ENCODE measurements around the gene BAG2.

The BAG2 gene

DNA sequence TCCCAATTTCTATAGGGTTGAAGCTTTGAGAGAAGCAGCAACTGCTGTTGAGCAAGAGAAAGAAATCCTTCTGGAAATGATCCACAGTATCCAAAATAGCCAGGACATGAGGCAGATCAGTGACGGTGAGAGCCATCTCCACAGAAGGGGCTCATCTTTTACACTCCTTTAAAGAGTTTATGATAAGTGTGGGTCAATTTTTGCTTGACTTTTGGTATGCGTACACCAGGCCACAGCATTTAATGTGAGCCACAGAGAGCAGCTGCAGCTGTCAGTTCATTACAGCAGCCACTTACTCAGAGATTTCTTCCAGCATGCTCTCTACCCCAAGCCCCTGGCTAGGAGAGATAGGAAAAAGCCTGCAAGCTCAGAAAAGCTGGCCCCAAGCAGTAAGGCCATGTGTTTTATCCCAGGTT is 9.9 kb downstream of the BAG2 start:
- H3K4me3 ChIP-seq (ENCODE audit: control insufficient read depth, low read depth, low read length) = no peak overlapping the region
- no peak for DNase-seq (ENCODE audit: low read depth)
- TF ChIP-seq CTCF (conservative IDR thresholded peaks at IDR 0.05; ENCODE audit: control insufficient read depth, insufficient read depth, low read depth, low read length) = no peak

- no peak for TF ChIP-seq CTCF (conservative IDR thresholded peaks at IDR 0.05; ENCODE audit: control insufficient read depth, insufficient read depth, low read depth, low read length)
- no peak for DNase-seq (ENCODE audit: low read depth)
- H3K4me3 ChIP-seq (ENCODE audit: control insufficient read depth, low read depth, low read length) = no peak overlapping the region
Observed at GRCh38 chr6:57183336-57183735, 11.2 kb downstream of the BAG2 start.

GRCh38 chr6:57190140-57190539 is 18.0 kb downstream of the BAG2 start:
- DNase-seq (ENCODE audit: low read depth) = peak; percentile 66
- no peak overlapping the region for H3K4me3 ChIP-seq (ENCODE audit: control insufficient read depth, low read depth, low read length)

DNA sequence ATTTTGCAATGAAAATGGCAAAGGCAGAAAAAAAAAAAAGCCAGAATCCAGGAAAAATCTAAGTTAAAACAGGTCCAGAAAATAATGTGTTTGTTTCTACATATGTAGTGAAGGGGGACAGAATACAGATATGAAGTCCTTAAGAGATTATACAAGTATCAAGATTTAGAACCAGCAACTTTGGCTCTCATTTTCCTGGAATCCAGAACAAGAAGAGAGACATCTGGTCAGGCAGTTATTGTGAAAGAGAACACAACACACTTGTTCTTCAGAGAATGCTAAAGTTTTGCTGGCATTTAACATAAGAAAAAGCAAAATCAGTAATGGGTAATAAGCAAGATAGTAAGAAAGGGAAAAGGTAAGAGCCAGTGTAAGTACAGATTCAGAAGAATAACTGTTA is 21.1 kb downstream of the BAG2 start:
- H3K4me3 ChIP-seq (ENCODE audit: control insufficient read depth, low read depth, low read length) = no peak overlapping the region
- peak; percentile 37 for DNase-seq (ENCODE audit: low read depth)
- TF ChIP-seq CTCF (conservative IDR thresholded peaks at IDR 0.05; ENCODE audit: control insufficient read depth, insufficient read depth, low read depth, low read length) = no peak

More at GRCh38 chr6:57190140-57190539, 18.0 kb downstream of the BAG2 start:
- TF ChIP-seq CTCF (conservative IDR thresholded peaks at IDR 0.05; ENCODE audit: control insufficient read depth, insufficient read depth, low read depth, low read length) = peak; percentile 50

DNA sequence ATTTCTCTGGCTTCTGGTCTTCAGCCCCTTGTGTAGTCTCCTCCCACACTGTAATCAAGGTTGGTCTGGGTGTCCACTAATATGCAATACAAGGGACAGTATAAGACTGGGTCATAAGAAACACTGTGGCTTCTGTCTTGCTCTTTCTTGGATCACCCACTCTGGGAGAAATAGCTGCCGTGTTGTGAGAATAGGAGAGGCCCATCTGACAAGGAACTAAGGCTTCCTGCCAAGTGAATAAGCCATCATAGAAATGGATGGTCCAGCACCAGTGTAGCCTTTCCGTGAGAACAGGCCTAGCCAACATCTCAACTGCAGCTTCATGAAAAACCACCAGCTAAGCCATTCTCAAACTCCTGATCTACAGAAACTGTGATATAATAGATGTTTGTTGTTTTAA is 23.3 kb downstream of the BAG2 start:
- no peak for DNase-seq (ENCODE audit: low read depth)
- TF ChIP-seq CTCF (conservative IDR thresholded peaks at IDR 0.05; ENCODE audit: control insufficient read depth, insufficient read depth, low read depth, low read length) = no peak
- H3K4me3 ChIP-seq (ENCODE audit: control insufficient read depth, low read depth, low read length) = no peak overlapping the region

DNA sequence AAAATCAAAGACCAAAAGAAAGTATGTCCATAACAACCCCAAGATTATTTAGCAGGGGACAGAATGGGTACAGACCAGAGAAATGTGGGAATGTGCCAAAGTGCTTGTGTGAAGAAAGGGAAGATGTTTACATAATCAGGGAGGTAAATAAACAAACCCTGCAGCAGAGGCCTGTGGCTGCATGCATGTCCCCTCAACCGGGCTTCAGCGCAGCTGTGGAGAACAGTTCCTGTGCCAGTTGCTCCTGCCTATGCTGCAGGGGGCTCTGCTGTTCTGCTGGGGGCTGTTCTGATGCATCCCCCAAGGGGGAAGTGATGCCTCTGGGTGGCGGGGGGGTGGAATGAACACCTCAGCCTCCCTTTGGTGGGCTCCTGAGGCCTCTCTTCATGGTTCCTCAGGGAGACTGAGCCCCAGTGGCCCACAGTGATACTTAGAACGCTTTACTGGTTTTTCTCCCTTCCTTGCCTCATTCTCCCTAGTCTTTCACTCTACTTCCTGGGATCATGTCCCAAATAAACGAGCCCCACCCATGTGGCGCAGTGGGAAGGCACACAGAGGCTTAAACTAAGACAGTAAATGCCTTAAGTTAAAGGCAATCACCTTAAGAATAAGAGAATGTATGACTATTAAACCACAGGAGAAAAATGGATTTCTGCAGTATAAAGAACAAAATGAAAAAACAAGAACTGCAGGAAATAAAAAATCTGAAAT is 27.0 kb downstream of the BAG2 start:
- TF ChIP-seq CTCF (conservative IDR thresholded peaks at IDR 0.05; ENCODE audit: control insufficient read depth, insufficient read depth, low read depth, low read length) = no peak
- no peak for DNase-seq (ENCODE audit: low read depth)
- no peak overlapping the region for H3K4me3 ChIP-seq (ENCODE audit: control insufficient read depth, low read depth, low read length)
